Smooth muscle cell of the umbilical artery (primary cell): ENCODE measurements around the gene TFR2. TPM values are rescaled to one million over a fixed set of nuclear protein-coding genes. Genes with fewer than 3 reads are reported as not detected.

Experiments used
- total RNA-seq: library from RNA; depleted of rRNA; stranded (reverse); fragments of >200 nt; gene quantifications from 2 replicates; pipeline ENCODE4 v1.2.3, GENCODE V29; 2014

TFR2 gene
- 0.83 and 0.89 TPM in 2 replicates for total RNA-seq

GRCh38 chr7:100641463-100641859, at the start of gene TFR2:
Gene TFR2 (minus strand): TSS chr7:100641552. CDS start chr7:100641509, 43 bp downstream.

GRCh38 chr7:100673302-100673941, 32.1 kb upstream of the TFR2 start, which contains the start of gene GNB2:
Gene GNB2 (plus strand): TSS chr7:100673740. CDS start chr7:100676266, 2,526 bp downstream.

GRCh38 chr7:100655908-100656674, 14.7 kb upstream of the TFR2 start, which contains the start of gene ACTL6B:
Gene ACTL6B (minus strand): TSS chr7:100656448. CDS start chr7:100656354, 94 bp downstream.

GRCh38 chr7:100611983-100612729, 29.2 kb downstream of the TFR2 start, which contains the start of gene MOSPD3:
Gene MOSPD3 (plus strand): TSS chr7:100612540. CDS start chr7:100612792, 252 bp downstream.

GRCh38 chr7:100586266-100587025, 54.9 kb downstream of the TFR2 start, which contains the start of gene FBXO24:
Gene FBXO24 (plus strand): TSS chr7:100586328. CDS start chr7:100586626, 298 bp downstream.

GRCh38 chr7:100585511-100586265, 55.7 kb downstream of the TFR2 start, which contains the start of gene LRCH4:
Gene LRCH4 (minus strand): TSS chr7:100586129. CDS start chr7:100586100, 29 bp downstream.

GRCh38 chr7:100573691-100574361, 67.5 kb downstream of the TFR2 start, which contains the start of gene SAP25:
Gene SAP25 (minus strand): TSS chr7:100573900. CDS start chr7:100573742, 158 bp downstream.

Other genes starting within 250 kb of the TFR2 start
- 1.1 and 1.2 TPM in 2 replicates for gene ZCWPW1, start 212.8 kb downstream of the TFR2 start, total RNA-seq
- 14.8 and 17.9 TPM in 2 replicates for gene MEPCE, start 211.7 kb downstream of the TFR2 start, total RNA-seq
- gene PPP1R35, start 205.1 kb downstream of the TFR2 start, total RNA-seq = 11.3 and 12.5 TPM in 2 replicates
- gene SPACDR, start 177.3 kb downstream of the TFR2 start, total RNA-seq = 0.30 and 1.5 TPM in 2 replicates
- gene TSC22D4, start 162.3 kb downstream of the TFR2 start, total RNA-seq = 10.1 and 19.5 TPM in 2 replicates
- 0.83 and 1.2 TPM in 2 replicates for gene NYAP1, start 157.6 kb downstream of the TFR2 start, total RNA-seq
- gene AGFG2, start 102.3 kb downstream of the TFR2 start, total RNA-seq = 3.0 and 4.4 TPM in 2 replicates
- not detected in 2 replicates for gene SAP25, start 67.7 kb downstream of the TFR2 start, total RNA-seq
- gene LRCH4, start 55.4 kb downstream of the TFR2 start, total RNA-seq = 7.7 and 12.6 TPM in 2 replicates
- 0.30 and 0.32 TPM in 2 replicates for gene FBXO24, start 55.2 kb downstream of the TFR2 start, total RNA-seq
- gene PCOLCE, start 39.2 kb downstream of the TFR2 start, total RNA-seq = 16.9 and 51.6 TPM in 2 replicates
- 4.2 and 5.4 TPM in 2 replicates for gene MOSPD3, start 29.0 kb downstream of the TFR2 start, total RNA-seq
- not detected in 2 replicates for gene ACTL6B, start 14.9 kb upstream of the TFR2 start, total RNA-seq
- 61.5 and 126 TPM in 2 replicates for gene GNB2, start 32.2 kb upstream of the TFR2 start, total RNA-seq
- gene GIGYF1, start 52.7 kb upstream of the TFR2 start, total RNA-seq = 11.3 and 14.4 TPM in 2 replicates
- 27.6 and 27.9 TPM in 2 replicates for gene POP7, start 64.6 kb upstream of the TFR2 start, total RNA-seq
- not detected in 2 replicates for gene EPO, start 78.9 kb upstream of the TFR2 start, total RNA-seq
- not detected in 2 replicates for gene ZAN, start 92.0 kb upstream of the TFR2 start, total RNA-seq
- 57.0 and 69.2 TPM in 2 replicates for gene EPHB4, start 186.0 kb upstream of the TFR2 start, total RNA-seq
- gene SLC12A9, start 211.2 kb upstream of the TFR2 start, total RNA-seq = 12.2 and 14.3 TPM in 2 replicates
- 46.9 and 54.3 TPM in 2 replicates for gene TRIP6, start 225.8 kb upstream of the TFR2 start, total RNA-seq
- gene SRRT, start 233.6 kb upstream of the TFR2 start, total RNA-seq = 28.2 and 46.3 TPM in 2 replicates
- 6.4 and 8.6 TPM in 2 replicates for gene UFSP1, start 248.2 kb upstream of the TFR2 start, total RNA-seq